GM19193 (cell line): Measurements from ENCODE around the gene RFXANK.

ENCODE experiments used
- POLR2A ChIP-seq: IDR thresholded peaks from 4 replicates; pipeline ENCODE4 v1.6.1; 2011; ENCODE audit not compliant: insufficient read depth, insufficient read length; ENCODE audit errors: extremely low read depth

Gene RFXANK, protein sequence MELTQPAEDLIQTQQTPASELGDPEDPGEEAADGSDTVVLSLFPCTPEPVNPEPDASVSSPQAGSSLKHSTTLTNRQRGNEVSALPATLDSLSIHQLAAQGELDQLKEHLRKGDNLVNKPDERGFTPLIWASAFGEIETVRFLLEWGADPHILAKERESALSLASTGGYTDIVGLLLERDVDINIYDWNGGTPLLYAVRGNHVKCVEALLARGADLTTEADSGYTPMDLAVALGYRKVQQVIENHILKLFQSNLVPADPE

DNA sequence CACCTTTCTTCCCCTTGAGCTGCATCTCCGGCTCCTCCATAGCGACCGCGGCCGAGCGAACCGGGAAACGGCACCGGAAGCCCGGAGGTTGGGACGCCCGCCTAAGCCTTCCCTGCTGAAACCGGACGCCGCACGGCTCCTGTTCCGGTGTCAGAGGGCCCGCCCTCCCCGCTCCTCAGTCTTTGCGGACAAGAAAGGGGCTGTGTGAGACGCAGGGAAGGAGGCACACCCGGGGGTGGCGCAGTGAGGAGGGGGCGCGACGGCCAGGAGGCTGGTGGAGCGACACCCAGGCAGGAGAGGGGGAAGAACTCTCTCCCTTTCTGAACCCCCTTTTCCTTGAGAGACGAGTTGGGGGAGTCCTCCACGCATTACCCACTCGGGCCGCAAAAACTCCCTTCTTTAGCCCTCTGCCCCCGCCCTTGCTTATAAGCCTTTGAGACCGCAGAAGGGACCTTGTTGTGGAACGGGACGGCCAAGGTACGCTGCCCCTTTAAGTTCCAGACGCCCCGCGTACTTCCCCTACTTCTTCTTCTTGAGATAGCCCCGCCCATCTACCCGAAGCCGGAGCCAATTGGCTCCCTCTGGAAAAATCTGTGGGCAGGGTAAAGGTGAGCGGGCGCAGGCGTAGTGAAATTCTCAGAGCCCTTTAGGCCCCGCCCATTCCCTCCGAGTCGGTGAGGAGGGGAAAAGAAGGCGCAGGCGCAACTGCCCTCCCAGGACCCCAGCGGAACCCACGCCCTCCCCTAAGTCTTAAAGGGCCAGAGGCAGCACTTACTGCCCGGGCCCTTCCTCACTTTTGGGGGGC lies at the start of gene RFXANK, which contains the start of gene BORCS8:
TSS of gene RFXANK (plus strand) at position 181 of the 805 bp plus-strand sequence. CDS start 1,689 bp downstream, outside the sequence.
TSS of gene BORCS8 (minus strand) at position 75 of the 805 bp plus-strand sequence. CDS start at position 40, 35 bp downstream.
- peak; percentile 81 for TF ChIP-seq POLR2A

DNA sequence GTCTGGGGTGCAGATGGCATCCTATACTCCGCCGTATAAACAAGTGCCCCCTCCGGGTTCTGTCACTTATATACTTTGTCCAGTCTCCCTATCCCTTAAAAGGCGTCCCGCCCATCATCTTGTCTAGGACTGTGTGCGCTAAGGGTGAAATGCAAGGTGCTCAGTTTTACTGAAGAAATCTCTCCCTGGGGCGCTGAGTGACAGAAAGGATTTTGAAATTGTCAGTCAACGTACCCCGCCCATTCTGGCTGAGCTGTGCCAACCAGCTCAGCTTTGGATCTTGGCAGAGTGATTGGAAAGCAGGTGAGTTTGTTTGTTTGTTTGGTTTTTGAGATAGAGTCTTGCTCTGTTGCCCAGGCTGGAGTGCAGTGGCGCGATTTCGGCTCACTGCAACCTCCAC lies 49.7 kb upstream of the RFXANK start:
- TF ChIP-seq POLR2A = no peak

DNA sequence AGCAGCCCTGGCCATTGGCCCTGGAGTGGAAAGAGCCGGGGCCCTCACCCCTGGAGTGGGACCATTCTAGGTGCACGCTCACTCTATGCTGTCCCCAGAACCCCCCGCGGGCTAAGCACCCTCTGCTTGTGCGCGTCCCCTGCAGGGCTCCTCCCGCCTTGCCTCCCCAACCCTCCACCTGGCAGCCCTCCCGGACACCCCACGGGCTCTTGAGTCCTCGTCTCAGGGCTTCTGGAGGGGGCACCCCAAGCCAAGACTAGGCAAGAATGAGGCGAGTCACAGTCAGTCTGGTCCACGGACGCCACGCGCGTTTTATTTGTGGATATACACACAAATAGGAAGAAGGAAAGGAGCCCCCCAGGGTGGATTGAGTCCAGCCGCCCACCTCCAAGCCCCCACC lies 46.8 kb upstream of the RFXANK start:
- TF ChIP-seq POLR2A = no peak

DNA sequence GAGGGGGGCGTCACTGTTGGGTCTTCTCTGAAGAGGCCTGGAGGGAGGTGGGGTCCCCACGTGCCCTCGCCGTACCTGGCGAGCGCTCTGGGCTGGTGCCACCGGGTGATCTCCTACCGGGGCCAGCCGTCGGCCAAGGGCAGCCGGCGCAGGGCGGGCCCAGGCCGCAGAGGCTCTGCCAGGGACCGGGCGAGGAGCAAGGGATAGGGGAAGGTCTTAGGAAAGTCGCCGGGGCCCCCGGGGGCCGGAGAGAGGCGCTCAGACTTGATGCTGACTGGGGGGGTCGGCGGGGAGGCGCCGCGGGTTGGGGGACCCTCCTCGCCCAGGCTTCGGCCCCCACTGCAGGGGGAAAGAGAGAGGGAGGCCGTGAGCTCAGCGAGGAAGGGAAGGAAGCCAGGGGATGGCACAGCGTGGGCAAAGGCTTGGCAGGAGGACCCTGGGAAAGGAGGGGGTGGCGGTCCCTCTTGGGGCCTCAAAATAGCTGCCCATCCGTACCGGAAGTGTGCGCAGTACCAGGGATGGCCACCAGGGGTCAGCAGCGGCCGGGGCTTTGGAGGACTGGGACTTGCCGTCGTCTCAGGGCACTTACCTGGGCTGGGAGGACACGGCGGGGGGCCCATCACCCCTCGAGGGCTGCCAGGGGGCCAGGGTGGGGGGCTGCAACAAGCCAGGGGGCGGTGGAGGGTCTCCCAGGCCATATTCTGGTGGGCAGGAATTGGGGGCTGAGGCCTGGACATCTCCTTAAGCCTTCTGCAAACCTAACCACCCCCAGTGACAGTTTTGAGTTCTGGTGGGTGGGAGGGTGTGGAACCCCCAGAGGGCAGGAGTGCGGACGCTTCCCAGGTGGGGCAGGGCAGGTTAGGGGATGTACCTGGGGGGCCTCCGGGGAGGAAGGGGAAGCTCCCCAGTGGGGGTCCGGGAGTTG lies 46.1 kb upstream of the RFXANK start:
- no peak for TF ChIP-seq POLR2A

DNA sequence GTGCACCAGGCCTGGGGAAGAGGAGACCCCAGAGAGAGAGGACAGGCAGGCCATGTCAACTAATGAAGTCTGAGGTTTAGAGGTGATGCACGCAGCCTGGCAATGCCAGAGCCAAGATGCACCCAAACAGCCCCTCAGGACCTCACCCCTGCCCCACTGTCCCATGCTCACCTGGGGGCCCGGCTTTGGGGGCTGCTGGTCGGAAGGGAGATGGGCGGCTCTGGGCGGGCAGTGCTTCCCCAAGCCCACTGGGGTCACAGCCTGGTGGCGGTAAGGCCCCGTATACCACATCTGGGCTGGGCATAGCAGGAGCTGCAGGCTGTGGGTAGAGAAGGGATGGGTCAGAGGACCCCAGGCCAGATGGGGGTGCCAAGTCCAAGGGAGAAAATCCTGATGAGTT lies 45.2 kb upstream of the RFXANK start:
- TF ChIP-seq POLR2A = no peak

DNA sequence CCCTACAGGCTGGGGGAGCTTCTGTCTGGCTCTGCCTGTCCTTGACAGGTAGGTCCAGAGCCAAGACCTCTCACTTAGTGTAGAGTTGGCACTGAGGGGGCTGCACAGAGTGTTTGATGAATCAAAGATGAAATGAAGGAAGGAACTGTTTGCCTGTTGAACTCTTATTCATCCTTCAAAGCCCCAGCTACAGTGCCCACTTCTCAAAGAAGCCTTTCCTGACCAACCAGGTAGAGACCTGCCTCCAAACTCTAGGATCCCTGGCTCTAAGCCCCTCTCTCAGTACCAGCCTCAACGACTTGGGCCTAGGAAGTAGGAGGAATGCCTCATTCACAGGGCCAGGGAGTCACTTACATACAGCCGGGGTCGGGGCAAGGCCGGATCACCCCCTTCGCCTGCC lies 44.7 kb upstream of the RFXANK start:
- no peak for TF ChIP-seq POLR2A

DNA sequence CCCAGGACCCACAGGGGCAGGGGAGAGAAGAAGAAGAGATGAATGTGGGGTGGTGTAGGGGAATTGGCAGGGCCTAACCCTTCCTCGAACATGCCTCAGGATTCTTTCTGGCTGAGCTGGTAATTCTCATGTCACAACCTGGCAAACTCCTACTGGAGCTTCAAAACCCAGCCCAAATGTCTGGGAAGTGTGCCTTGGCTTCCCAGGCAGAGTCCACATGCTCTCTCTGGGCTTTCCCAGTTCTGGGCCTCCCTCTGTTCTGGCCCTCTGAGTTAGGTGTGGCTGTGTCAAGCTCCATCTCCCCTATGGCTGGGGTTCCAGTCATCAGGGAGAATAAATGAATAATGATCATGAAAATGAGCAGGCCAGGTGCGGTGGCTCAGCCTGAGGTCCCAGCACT lies 42.6 kb upstream of the RFXANK start:
- TF ChIP-seq POLR2A = no peak

DNA sequence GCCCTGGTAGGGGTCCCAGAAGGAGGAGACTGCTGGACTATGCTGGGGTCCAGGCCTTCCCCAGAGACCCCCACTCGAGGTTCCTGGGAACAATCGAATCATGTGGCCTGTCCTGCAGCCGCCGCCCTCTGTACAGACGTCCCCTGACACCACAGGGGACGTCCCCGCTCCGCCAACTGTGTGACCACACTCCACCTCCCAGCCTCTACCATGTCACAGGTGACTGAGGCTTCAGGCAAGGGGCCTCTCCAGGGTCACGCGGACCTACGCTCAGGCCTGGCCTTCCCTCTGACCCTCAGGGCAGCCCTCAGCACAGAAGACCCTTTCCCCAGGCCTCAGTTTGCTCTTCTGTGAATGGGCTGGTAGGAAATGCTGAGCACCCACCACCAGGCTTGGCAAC lies 40.6 kb upstream of the RFXANK start:
- TF ChIP-seq POLR2A = peak; percentile 31

DNA sequence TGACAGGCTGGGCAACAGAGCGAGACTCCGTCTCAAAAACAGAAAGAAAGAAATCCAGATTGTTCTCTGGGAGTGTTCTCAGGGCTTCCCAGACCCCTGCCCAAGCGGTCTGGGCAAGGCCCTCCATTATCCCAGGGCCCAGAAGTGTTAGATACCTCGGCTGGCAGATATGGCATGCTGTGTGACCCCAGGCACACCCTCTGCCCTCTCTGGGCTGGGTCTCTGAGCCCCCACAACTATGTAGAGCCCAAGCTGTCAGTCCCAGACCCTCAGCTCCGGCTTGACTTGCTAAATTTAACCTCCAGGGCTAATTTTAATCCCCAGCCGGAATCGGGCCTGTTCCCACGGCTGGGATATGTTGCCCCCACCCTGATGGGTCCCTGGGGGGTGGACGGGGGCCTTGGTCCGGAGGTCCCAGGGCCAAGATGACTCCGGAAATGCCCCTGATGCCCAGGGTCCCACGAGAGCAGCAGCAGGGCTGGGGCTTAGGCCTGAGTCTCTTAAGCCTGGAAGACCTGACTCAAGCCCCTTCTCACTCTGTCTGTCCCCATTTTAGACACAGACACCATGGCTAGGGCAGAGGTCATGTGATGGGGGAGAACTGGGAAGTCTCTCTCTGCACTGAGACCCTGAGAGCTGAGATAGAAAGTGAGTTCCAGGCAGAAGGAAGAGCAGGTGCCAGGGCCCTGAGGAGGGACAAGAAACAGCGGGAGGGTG lies 39.2 kb upstream of the RFXANK start:
- TF ChIP-seq POLR2A = no peak

DNA sequence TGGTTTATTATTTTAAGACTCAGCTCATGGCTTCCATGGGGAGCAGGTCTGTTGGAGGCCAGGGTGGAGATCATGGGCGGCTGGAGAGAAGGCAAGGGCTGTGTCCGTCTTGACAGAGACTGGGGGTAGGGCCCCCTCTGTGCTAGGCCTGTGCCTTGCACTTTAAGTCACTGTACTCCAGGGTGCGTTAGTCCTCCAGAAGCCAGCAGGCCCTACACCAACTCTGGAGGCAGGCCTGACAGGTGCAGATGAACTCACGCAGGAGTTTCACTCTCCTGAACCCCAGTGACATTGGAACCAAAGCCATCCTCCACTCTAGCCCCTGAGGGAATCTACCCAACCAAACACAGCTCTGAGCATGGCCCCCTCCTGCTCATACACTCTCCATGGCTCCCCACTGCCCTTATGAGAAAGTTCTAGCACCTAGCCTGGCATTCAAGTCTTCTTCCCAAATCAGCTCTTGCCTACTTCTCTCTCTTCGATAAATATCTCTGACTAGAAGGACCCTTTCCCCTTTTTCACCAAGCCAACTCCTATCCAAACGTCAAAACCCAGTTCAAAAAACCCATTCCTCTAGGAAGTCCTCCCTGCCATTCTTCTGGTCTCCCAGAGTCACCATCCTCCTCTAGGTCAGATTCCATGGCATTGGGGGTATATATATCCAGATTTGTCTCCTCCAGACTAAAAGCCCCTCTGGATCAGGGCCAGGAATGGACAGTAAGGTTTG lies 37.1 kb upstream of the RFXANK start:
- TF ChIP-seq POLR2A = no peak

DNA sequence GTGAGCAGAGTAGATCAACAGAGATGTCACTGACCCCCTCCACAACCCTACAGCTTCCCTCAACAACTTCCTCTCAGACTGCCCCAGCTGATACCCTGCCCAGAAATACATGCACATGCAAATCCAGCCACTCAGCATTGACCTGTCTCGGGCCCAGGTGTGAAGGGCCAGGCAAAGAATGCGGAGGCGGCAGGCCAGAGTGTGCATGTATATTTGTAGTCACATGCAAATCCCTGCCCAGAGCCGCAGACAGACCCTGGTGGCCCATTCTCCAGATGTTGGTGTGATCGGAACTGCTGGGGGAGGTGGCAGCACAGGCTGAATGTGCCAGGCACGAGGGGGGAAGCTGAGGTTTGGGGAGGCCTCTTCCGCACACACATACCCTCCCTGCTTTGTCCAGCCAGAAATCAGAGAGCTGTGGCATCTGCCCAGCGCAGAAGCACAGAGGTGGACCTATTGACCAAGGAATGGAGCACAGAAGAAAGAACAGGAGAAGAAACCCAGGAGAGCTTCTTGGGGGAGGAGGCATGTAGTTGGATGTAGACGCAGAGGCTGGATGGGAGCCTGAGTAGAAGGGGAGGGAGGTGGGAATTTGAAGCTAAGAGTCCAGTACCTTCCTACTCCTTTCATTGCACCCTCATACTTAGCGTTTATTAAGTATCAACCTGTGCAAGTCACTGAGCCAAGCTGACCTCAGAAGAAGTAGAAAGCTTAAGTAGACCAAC lies 36.4 kb upstream of the RFXANK start:
- TF ChIP-seq POLR2A = peak; percentile 59

DNA sequence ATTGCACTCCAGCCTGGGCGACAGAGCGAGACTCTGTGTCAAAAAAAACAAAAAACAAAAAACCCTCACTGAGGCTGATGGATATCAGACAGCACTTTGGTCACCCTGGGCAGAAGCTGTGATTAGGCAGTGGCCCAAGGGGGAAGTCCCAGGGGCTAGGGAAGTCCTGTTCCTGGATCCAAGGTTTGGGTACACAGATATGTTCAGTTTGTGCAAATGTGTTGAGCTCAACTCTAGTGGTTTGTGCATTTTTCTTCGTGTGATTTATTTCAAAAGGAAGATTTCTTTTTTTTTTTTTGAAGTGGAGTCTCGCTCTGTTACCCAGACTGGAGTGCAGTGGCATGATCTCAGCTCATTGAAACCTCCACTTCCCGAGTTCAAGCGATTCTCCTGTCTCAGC lies 34.2 kb upstream of the RFXANK start:
- no peak for TF ChIP-seq POLR2A

DNA sequence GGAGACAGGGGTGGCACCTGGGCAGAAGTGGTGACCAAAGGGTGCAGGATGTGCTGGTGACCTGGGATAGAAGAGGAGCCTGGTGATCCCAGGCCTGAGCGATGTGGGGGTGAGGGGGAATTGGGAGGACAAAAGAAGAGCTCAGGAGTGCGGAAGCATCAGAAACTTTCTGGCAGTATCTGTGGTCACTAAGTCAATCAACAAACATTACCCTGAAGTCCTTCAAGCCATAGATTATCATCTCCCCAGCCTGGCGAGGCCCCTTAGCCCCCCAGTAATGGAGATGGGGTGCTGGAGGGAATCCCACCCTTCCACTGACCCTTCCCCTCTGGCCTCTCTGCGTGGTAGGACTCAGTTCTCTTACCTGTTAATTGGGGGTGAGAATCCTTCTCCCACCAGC lies 32.5 kb upstream of the RFXANK start:
- no peak for TF ChIP-seq POLR2A
